ENCODE results near the gene FBXO22. TPM values are rescaled to one million over a fixed set of nuclear protein-coding genes. Genes with fewer than 3 reads are reported as not detected.
"Not testable (repeated sequence)": the region's sequence is repeated elsewhere in the genome, so short reads cannot be mapped to it uniquely, and the experiment has no call there.

FBXO22 gene
- total RNA-seq, 4 donors from 2014 or later, result 8.3 to 21.4 (median 19.4) TPM

- no peaks in the 10 kb centered on the region for H3K9me3 ChIP-seq
- H3K27ac ChIP-seq, result no peak overlapping the region
- no peaks in the 10 kb centered on the region for H3K27me3 ChIP-seq
- no peak for DNase-seq
- no peaks in the 10 kb centered on the region for H3K4me1 ChIP-seq
- no peaks in the 10 kb centered on the region for H3K36me3 ChIP-seq
- TF ChIP-seq POLR2A (IDR thresholded peaks at IDR 0.05), result no peak
- TF ChIP-seq CTCF (IDR thresholded peaks at IDR 0.05), result no peak
- H3K4me3 ChIP-seq, result no peak overlapping the region
These were observed 57.7 kb downstream of the FBXO22 start for GRCh38 chr15:75961331-75961730.

DNA sequence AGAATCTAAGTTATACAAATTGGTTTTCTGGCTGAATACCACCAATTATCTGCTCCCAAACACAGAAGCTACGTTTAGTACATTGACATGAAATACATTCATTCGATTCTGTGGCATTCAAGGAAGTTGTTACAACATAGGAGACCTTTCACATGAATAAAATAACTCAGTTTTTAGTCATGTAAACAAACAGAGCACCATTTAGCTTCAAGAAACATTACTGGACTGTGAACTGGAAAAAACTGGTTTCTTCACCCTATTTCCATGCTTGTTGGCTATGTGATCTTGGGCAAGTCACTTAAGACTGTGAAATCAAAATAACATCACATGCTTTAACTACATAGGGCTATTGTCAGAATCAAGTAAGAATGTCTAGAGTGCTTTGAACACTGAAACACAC, 62.4 kb downstream of the FBXO22 start:
- no peak overlapping the region for H3K27ac ChIP-seq
- H3K27me3 ChIP-seq, result no peaks in the 10 kb centered on the region
- H3K9me3 ChIP-seq, result no peaks in the 10 kb centered on the region
- no peaks in the 10 kb centered on the region for H3K4me1 ChIP-seq
- no peak overlapping the region for H3K4me3 ChIP-seq
- DNase-seq, result no peak
- H3K36me3 ChIP-seq, result no peaks in the 10 kb centered on the region
- TF ChIP-seq CTCF (IDR thresholded peaks at IDR 0.05), result no peak
- TF ChIP-seq POLR2A (IDR thresholded peaks at IDR 0.05), result no peak

DNA sequence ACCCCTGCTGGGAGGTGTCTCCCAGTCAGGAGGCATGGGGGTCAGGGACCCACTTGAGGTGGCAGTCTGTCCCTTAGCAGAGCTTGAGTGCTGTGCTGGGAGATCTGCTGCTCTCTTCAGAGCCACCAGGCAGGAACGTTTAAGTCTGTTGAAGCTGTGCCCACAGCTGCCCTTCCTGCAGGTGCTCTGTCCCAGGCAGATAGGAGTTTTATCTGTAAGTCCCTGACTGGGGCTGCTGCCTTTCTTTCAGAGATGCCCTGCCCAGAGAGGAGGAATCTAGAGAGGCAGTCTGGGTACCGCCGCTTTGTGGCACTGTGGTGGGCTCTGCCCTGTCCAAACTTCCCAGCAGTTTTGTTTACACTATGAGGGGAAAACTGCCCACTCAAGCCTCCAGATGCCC, 73.1 kb downstream of the FBXO22 start:
- H3K9me3 ChIP-seq, H3K4me1 ChIP-seq, H3K4me3 ChIP-seq, DNase-seq, H3K27me3 ChIP-seq, H3K36me3 ChIP-seq, H3K27ac ChIP-seq: not testable (repeated sequence)

GRCh38 chr15:75981149-75981815, 77.6 kb downstream of the FBXO22 start:
- Histone ChIP-seq H3K4me1 (no peaks in the 10 kb centered on the region), H3K9me3 (no peaks in the 10 kb centered on the region), H3K27ac (no peak overlapping the region)

DNA sequence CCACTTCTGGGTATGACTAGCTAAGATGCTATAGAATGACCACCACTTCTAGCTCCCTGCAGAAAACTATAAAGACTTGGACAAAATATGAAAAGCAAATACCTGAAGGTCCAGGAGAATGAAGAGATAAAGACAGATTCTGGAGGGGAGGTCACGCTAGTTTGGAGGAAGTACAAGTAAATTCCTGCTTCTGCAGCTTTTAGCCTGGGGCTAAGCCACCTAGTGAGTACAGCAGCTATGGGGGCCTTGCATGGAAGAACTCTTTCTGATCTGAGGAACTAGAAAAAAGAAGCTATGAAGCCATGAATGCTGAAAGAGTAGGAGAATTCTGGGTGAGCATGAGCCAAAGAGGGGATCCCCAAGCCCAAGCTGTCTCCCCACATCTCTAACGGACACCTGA, 78.8 kb downstream of the FBXO22 start:
- Histone ChIP-seq H3K27ac (no peak overlapping the region), H3K36me3 (no peaks in the 10 kb centered on the region), H3K27me3 (peaks cover 0 to 3% of the 10 kb centered on the region in 2 donors), H3K9me3 (no peaks in the 10 kb centered on the region), H3K4me1 (no peaks in the 10 kb centered on the region), H3K4me3 (no peak overlapping the region)
- no peak for TF ChIP-seq CTCF (IDR thresholded peaks at IDR 0.05)
- no peak for TF ChIP-seq POLR2A (IDR thresholded peaks at IDR 0.05)
- DNase-seq, result no peak

More at GRCh38 chr15:75981149-75981815, 77.6 kb downstream of the FBXO22 start:
- Histone ChIP-seq H3K27me3 (peaks cover 0 to 3% of the 10 kb centered on the region in 2 donors), H3K36me3 (no peaks in the 10 kb centered on the region), H3K4me3 (no peak overlapping the region)
- no peak for DNase-seq
- no peak for TF ChIP-seq POLR2A (IDR thresholded peaks at IDR 0.05)
- no peak for TF ChIP-seq CTCF (IDR thresholded peaks at IDR 0.05)

DNA sequence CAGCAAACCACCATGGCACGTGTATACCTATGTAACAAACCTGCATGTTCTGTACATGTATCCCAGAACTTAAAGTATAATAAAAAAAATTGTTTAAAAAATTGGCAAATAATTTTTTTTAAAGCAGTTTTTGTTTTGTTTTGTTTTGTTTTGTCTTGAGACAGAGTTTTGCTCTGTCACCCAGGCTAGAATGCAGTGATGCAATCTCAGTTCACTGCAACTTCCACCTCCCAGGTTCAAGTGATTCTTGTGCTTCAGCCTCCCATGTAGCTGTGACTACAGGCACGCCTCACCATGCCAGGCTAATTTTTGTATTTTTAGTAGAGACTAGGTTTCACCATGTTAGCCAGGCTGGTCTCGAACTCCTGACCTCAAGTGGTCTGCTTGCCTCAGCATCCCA, 81.0 kb downstream of the FBXO22 start:
- not testable (repeated sequence) for H3K27me3 ChIP-seq, H3K4me1 ChIP-seq, H3K9me3 ChIP-seq, H3K36me3 ChIP-seq, H3K4me3 ChIP-seq, H3K27ac ChIP-seq, DNase-seq

- no peak overlapping the region for H3K4me3 ChIP-seq
- DNase-seq, result no peak
- no peaks in the 10 kb centered on the region for H3K36me3 ChIP-seq
- no peaks in the 10 kb centered on the region for H3K9me3 ChIP-seq
- TF ChIP-seq POLR2A (IDR thresholded peaks at IDR 0.05) (no peak), CTCF (IDR thresholded peaks at IDR 0.05) (no peak)
- no peak overlapping the region for H3K27ac ChIP-seq
- no peaks in the 10 kb centered on the region for H3K4me1 ChIP-seq
- no peaks in the 10 kb centered on the region for H3K27me3 ChIP-seq
These were observed 82.3 kb downstream of the FBXO22 start for GRCh38 chr15:75985971-75986370.

All from Peyer's patch (tissue), 4 donors.